Activated CD4-positive, alpha-beta T cell treated with anti-CD3 and anti-CD28 coated beads for 4 hours (primary cell): ENCODE data around the gene NINL.
"Not testable (repeated sequence)": the region's sequence is repeated elsewhere in the genome, so short reads cannot be mapped to it uniquely, and the experiment has no call there.

Experiments
- DNase-seq, 2 donors: peaks; one replicate each; pipeline ENCODE4 v3.0.0-alpha.2; 2020

Gene NINL

GRCh38 chr20:25590778-25591177 lies 5.4 kb upstream of the NINL start:
- not testable (repeated sequence) for DNase-seq

- DNase-seq, result no peak
Observed at GRCh38 chr20:25588491-25588890, 3.2 kb upstream of the NINL start.

GRCh38 chr20:25587536-25587935 lies 2.2 kb upstream of the NINL start:
- DNase-seq, result no peak

- DNase-seq, result no peak
Observed at GRCh38 chr20:25586877-25587276, 1.5 kb upstream of the NINL start.

GRCh38 chr20:25583607-25584006 lies 1.7 kb downstream of the NINL start:
- DNase-seq, result not testable (repeated sequence)

- no peak for DNase-seq
Observed at GRCh38 chr20:25580711-25581110, 4.6 kb downstream of the NINL start.

- no peak for DNase-seq
Observed at GRCh38 chr20:25579081-25579770, 6.1 kb downstream of the NINL start.

GRCh38 chr20:25576783-25577530 lies 8.4 kb downstream of the NINL start:
- DNase-seq, result no peak

- DNase-seq, result no peak
Observed at GRCh38 chr20:25574411-25574810, 10.9 kb downstream of the NINL start.

GRCh38 chr20:25573288-25574251 lies 11.8 kb downstream of the NINL start:
- no peak for DNase-seq

GRCh38 chr20:25571817-25572216 lies 13.5 kb downstream of the NINL start:
- DNase-seq, result no peak

GRCh38 chr20:25571240-25571639 lies 14.1 kb downstream of the NINL start:
- DNase-seq, result no peak

GRCh38 chr20:25570148-25570530 lies 15.2 kb downstream of the NINL start:
- DNase-seq, result no peak

GRCh38 chr20:25567286-25567685 lies 18.0 kb downstream of the NINL start:
- DNase-seq, result no peak

GRCh38 chr20:25566821-25567220 lies 18.5 kb downstream of the NINL start:
- no peak for DNase-seq

- DNase-seq, result no peak
Observed at GRCh38 chr20:25565578-25566157, 19.7 kb downstream of the NINL start.

- no peak for DNase-seq
Observed at GRCh38 chr20:25563876-25564275, 21.5 kb downstream of the NINL start.

GRCh38 chr20:25563362-25563761 lies 22.0 kb downstream of the NINL start:
- no peak for DNase-seq

- DNase-seq, result not testable (repeated sequence)
Observed at GRCh38 chr20:25561771-25562170, 23.6 kb downstream of the NINL start.

GRCh38 chr20:25553819-25554296 lies 31.5 kb downstream of the NINL start:
- DNase-seq, result no peak

GRCh38 chr20:25552977-25553376 lies 32.4 kb downstream of the NINL start:
- DNase-seq, result no peak

- DNase-seq, result no peak
Observed at GRCh38 chr20:25551413-25552215, 33.7 kb downstream of the NINL start.
